ENCODE data around the gene SCAMP4.

The SCAMP4 gene

DNA sequence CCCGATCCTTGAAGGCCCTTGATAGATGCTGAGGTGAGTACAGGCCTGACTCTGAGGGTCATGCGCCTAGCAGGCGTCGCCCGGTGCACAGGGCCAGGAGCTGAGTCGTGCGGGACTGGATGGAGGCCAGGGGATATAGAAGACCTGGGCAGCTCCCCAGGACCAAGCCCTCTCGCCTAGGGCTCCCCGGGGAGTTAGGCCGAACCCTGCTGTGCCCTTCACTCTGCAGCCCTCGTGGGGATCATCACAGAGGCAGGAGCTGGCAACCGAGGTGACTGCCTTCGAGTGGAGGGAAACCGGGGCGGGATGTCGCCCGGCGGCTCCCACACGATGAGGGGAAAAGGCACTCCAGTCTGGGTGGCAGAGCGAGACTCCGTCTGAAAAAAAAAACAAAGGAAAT, 47.4 kb downstream of the SCAMP4 start:
- DNase-seq (ENCODE audit: insufficient read length, low spot score) (peak; percentile 43), FAIRE-seq (no peak)
- no peak for TF ChIP-seq POLR2A (IDR thresholded peaks at IDR 0.05; ENCODE audit: low read depth, low read length)

DNA sequence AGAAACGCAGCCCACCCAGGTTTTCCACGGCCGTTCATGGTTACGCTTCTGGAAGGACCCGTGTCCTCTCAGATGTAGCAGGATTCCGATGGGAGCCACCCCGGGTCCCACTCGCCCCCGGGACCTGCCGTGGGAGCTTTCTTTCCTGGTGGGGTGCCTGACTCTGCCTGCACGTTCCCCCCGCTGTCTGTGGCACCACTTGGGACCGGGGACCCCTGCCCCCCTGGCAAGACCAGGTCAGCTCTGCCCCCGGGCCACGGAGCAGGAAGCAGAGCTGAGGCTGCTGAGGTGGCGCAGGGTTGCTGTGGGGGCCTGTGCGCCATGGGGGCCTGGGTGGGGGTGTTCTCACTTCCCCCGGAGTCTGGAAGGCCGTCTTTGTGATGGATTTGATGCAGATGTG, 47.8 kb downstream of the SCAMP4 start:
- FAIRE-seq (no peak), DNase-seq (ENCODE audit: insufficient read length, low spot score) (no peak)
- no peak for TF ChIP-seq POLR2A (IDR thresholded peaks at IDR 0.05; ENCODE audit: low read depth, low read length)

DNA sequence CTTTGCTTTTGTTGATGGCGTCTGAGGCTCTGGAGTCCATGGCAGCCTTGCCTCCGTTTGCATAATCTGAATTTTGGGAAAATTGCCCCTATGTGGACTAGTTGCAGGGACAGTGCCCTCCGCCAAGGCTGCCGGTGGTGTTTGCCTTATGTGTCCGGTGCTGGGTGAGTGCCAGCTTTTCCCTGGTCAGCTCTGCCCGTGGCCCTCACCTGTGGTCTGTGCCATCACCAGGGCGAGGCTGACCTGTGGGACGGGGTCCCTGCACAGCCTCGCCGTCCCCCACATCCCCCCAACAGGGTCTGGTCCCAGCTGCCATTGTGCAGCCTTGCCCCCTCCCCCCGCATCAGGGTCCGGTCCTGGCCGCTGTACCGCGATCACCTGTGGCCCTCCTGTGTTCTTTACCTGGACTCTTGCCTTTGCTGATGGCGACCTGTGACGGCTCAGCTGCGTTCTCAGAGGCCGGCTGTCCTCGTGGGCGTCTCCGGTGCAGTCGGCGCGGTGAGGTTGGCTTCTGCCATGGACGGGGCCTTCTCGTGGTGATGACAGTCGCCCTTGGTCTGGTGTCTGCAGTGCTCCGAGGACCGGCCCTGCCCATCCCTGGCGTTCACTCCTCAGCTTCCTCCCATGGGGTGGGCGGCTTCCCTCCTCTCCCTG, 48.4 kb downstream of the SCAMP4 start:
- TF ChIP-seq POLR2A (IDR thresholded peaks at IDR 0.05; ENCODE audit: low read depth, low read length): no peak
- DNase-seq (ENCODE audit: insufficient read length, low spot score) (no peak), FAIRE-seq (no peak)

DNA sequence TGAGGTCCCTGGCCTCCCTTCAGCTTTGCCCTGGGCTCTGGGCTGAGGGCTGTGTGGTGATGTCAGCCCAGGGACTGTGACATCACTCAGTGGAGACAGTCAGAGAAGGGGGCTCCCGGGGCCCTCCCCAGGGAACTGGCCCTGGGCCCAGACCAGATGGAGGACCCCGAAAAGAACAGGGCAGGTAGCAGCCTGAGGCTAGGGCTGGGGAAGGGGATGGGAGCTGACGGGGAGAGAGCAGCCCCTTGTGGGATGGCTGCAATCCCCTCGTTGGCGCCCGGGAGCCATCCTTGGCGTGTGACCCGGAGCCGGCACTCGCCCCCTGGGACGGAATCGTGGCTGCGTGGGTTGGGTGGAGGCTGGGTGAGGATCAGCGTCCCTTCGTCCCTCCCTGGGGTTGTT, 49.3 kb downstream of the SCAMP4 start:
- DNase-seq (ENCODE audit: insufficient read length, low spot score) (no peak), FAIRE-seq (no peak)

DNA sequence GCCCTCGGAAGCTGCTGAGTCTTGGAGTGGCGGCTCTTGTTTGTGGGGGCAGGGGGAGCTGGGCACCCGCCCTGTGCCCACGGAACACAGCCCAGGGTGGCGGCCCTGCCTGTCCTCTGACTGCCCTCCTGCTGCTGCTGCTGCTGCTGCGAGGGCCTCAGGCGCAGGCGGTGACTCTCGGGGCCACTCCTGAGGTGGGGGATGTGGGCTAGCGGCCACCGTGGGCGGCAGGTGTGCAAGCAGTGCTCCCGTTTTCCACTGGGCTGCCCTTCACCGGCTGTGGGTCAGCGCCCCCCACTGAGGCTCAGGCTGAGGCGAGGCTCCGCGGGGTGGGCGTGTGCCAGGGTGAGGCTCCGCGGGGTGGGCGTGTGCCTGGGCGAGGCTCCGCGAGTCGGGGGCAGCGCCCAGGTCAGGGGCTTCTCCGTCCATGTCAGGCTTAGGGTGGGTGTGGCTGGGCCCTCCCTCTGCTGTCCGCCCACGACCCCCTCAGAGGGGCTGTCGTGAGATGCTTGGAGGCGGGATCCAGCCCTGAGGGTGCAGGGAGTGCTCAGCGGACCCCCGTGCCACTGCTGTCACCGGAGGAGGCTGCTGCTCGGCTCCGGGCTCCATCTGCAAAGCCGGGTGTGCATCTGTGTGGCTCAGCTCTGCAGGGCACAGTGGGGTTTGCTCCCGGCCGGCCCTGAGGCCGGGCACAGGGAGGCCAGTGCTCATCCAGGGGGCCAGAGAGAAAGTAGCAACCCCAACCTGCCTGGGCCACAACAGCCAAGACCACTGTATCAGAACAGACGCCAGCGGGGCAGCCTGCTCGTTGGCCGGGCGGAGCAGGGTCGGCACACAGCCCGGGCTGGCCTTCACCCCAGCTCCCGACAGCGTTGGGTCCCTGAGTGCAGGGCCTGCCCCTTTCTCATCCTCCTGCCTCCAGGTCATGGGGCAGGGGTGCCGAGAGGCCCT, 50.2 kb downstream of the SCAMP4 start:
- FAIRE-seq (no peak), DNase-seq (ENCODE audit: insufficient read length, low spot score) (no peak)
- TF ChIP-seq POLR2A (IDR thresholded peaks at IDR 0.05; ENCODE audit: low read depth, low read length): no peak

More for the DNA sequence above, 49.3 kb downstream of the SCAMP4 start:
- TF ChIP-seq POLR2A (IDR thresholded peaks at IDR 0.05; ENCODE audit: low read depth, low read length): no peak

DNA sequence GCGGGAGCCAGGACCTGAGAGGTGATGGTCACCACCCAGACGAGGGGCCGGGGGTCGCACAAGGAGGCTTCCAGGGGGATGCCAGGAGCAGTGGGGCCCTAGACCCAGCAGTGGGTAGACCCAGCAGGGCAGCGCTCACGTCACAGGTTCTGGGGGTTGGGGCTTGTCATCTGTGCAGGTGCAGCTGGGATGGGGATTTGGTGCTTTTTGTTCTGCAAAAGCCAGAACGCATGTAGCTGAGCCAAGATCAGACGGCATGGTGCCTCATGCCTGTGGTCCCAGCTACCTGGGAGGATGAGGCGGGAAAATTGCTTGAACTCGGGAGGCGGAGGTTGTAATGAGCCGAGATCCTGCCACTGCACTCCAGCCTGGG, 50.9 kb downstream of the SCAMP4 start:
- FAIRE-seq (no peak), DNase-seq (ENCODE audit: insufficient read length, low spot score) (no peak)
- TF ChIP-seq POLR2A (IDR thresholded peaks at IDR 0.05; ENCODE audit: low read depth, low read length): no peak

DNA sequence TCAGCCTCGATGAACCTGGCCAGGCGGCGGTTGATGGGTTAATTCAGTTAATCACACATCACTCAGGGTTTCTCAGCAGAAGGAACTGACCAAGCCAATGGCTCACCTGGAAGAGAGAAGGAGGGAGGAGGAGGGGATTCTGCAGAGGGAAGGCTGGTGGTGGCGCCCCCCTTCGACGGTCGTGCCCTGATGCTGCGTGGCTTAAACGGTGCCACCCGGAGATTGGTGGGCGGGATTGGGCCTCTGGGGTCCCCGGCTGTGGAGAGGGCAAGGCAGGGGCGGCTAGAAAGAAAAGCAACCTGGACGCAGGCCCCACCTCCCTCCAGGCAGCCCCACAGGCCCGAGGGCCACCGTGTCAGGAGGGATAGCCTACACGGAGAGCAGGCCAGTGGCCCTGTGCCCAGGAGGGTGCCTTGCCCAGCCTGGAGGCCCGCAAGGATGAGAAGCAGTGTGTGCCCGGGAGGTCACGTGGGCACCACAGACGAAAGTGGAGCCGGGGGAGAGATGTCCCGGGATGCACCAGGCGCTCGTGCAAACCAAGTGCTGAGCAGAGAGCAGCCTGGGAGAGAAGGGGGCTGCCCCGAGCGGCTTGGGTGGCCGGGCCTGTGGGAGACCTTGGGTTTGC, 51.8 kb downstream of the SCAMP4 start:
- DNase-seq (ENCODE audit: insufficient read length, low spot score) (no peak), FAIRE-seq (no peak)
- TF ChIP-seq POLR2A (IDR thresholded peaks at IDR 0.05; ENCODE audit: low read depth, low read length): no peak

DNA sequence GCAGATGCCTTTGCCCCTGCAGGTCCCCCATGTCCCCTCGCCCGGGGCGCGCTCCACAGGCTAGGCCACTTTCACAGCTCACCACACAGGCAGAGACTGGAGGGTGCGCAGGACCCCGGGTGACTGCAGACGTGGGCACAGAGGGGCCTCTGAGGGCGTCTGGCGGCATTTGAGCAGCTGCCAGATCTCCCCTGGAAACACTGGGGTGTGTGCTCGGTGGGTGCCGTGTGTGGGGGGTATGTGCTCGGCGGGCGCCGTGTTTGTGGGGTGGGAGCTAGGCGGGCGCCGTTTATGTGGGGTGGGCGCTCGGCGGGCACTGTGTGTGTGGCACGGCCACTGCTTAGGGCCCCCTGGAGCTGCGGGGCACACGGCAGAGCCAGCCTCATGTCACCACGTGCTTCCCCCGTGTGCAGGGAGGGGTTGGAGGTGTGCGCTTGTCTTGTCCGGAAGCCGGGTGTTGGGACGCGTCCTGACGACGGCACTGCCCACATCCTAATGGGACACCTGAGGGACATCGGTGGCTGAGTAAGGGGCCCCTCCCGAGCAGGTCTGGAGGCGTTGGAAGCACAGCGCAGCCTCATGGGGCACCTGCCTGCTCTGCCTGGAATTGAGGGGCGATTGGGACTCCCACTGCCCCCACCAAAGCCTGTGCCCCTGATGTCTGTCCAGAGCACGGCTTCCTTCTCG, 52.5 kb downstream of the SCAMP4 start:
- DNase-seq (ENCODE audit: insufficient read length, low spot score) (no peak), FAIRE-seq (no peak)
- TF ChIP-seq POLR2A (IDR thresholded peaks at IDR 0.05; ENCODE audit: low read depth, low read length): no peak

DNA sequence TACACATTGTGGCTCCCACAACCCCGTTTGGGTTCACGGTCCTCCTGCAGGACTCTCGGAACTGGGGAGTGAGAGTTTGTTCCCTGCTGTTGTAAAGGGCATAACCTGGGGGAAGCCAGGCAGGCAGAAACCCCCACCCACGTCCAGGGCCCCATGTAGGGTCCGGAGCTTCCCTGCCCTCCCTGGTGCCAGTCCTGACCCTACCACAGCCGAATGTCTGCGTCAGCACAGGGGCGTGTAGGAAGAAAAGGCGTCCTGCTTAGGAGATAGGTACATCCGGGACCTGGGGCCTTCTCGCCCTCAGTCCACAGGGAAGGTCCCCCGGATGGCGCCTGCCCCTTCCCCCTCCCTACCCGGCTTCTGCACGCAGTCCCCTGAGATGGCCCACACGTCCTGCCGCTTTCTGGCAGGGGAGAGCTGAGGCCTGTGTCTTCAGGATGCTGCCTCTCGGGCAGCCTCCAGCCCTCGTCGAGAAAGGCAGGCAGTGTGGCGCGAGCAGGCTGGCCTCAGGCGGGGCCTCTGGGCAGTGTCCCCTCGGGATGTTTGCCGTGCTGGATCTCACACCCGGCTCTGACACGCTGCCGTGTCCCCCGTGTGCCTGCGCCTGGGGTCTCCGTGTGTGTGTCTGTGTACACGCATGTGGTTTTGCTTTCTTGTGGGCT, 54.9 kb downstream of the SCAMP4 start:
- no peak for TF ChIP-seq POLR2A (IDR thresholded peaks at IDR 0.05; ENCODE audit: low read depth, low read length)
- no peak for DNase-seq (ENCODE audit: insufficient read length, low spot score)
- FAIRE-seq: no peak

DNA sequence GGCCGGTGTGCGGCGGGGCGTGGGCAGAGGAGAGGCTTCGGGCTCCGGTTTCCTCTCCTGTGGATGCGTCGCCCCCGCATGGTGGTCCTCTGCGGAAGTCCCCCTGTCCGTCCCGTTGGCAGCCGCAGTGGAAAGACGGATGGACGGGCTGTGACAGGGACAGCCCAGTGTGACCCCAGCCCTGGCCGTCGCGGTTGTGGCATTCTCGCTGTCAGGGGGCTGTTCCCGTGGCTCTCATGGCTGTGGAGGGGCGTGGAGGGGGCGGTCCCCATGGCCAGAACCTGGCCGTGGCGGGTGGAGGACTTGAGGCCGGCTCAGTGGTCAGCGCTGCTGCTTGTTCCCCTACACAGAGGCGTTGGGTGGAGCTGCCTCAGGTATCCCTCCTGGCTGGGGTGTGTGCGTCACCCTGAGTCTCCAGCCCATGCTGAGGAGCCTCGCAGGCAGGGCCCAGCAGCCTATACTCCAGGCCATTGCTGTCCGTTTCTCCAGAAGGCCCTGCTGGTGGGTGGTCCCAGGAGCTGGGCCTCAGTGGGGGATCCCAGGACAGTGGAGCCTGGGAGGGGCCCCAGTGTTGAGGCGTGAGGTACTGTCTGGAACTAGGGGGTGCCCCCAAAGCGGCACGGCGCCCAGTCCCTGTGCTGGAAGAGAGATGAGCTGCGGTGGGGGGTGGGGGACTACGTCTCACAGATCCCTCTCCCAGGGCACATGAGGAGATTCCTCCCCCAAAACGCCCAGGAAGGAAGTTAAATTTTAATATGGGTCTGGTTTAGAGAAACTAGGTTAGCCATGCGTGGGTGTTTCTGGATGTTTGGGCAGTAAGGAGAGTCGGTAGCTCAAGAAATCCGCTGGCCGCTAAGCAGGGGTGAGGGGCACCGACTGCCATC, 56.0 kb downstream of the SCAMP4 start:
- FAIRE-seq (no peak), DNase-seq (ENCODE audit: insufficient read length, low spot score) (no peak)
- TF ChIP-seq POLR2A (IDR thresholded peaks at IDR 0.05; ENCODE audit: low read depth, low read length): no peak

DNA sequence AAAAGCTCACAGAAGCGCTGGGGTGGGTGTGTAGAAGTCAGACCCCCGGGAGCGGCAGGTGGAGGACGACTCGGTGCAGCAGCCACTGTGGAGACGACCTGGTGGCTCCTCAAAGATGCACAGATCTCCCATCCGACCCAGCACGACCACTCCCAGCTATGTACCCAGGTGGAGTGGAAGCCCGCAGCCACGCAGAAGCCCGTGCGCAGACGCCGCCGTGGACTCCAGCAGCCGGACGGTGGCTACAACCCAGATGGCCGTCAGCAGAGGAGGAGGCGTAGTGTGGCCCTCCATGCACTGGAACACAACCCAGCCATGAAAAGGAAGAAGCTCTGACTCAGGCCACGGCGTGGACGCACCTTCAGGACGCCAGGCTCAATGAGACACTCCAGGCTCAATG, 57.5 kb downstream of the SCAMP4 start:
- FAIRE-seq (no peak), DNase-seq (ENCODE audit: insufficient read length, low spot score) (no peak)
- no peak for TF ChIP-seq POLR2A (IDR thresholded peaks at IDR 0.05; ENCODE audit: low read depth, low read length)

DNA sequence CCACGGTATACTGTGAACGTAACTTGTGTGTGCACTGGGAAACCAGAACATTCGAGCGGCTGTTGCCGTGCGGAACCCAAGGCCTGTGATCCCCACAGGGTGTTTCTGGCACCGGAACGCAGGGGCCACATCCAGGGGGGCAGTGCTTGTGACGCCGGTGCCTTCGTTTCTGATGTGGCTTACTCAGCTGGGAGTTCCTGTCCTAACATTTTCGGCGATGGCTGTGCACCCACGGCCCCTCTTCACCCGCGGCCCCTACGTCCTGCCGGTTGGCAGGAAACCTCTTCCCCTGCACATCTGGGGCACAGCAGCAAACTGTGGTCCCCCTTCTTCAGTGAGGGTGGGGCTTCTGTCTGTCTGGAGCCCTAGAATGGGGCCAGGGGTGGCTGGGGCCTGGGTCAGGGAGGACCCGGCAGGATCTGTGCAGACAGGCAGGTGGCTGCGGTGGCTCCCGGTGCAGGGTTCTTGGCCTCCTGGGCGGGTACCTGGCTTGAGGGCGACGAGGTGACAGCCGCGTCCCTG, 61.9 kb downstream of the SCAMP4 start:
- FAIRE-seq: no peak
- no peak for DNase-seq (ENCODE audit: insufficient read length, low spot score)
- no peak for TF ChIP-seq POLR2A (IDR thresholded peaks at IDR 0.05; ENCODE audit: low read depth, low read length)

All from H54 (cell line).